IPS-11a (cell line): Measurements from ENCODE around the gene MIB1.

Experiments
- H3K4me3 ChIP-seq: one replicate; pipeline ENCODE4 v1.5.1; 2013; ENCODE audit warnings: low read depth, low read length, control low read depth

MIB1 gene

GRCh38 chr18:21868770-21869169, 128.2 kb downstream of the MIB1 start:
- no peak overlapping the region for H3K4me3 ChIP-seq

- no peak overlapping the region for H3K4me3 ChIP-seq
These were observed 149.0 kb downstream of the MIB1 start for GRCh38 chr18:21889570-21889969.

- H3K4me3 ChIP-seq, result no peak overlapping the region
These were observed 154.2 kb downstream of the MIB1 start for GRCh38 chr18:21894619-21895367.

GRCh38 chr18:21896732-21897336, 156.2 kb downstream of the MIB1 start:
- no peak overlapping the region for H3K4me3 ChIP-seq

GRCh38 chr18:21897811-21898210, 157.2 kb downstream of the MIB1 start:
- no peak overlapping the region for H3K4me3 ChIP-seq

- H3K4me3 ChIP-seq, result no peak overlapping the region
These were observed 160.2 kb downstream of the MIB1 start for GRCh38 chr18:21900605-21901352.

GRCh38 chr18:21901423-21901945, 160.9 kb downstream of the MIB1 start:
- no peak overlapping the region for H3K4me3 ChIP-seq

GRCh38 chr18:21903709-21904108, 163.1 kb downstream of the MIB1 start:
- H3K4me3 ChIP-seq, result no peak overlapping the region

- H3K4me3 ChIP-seq, result no peak overlapping the region
These were observed 164.3 kb downstream of the MIB1 start for GRCh38 chr18:21904856-21905255.

GRCh38 chr18:21907451-21907850, 166.9 kb downstream of the MIB1 start:
- H3K4me3 ChIP-seq, result no peak overlapping the region

- H3K4me3 ChIP-seq, result no peak overlapping the region
These were observed 168.1 kb downstream of the MIB1 start for GRCh38 chr18:21908711-21909110.

GRCh38 chr18:21910906-21911305, 170.3 kb downstream of the MIB1 start:
- no peak overlapping the region for H3K4me3 ChIP-seq

GRCh38 chr18:21911551-21911950, 171.0 kb downstream of the MIB1 start:
- no peak overlapping the region for H3K4me3 ChIP-seq

GRCh38 chr18:21912339-21913239, 172.0 kb downstream of the MIB1 start:
- no peak overlapping the region for H3K4me3 ChIP-seq

- H3K4me3 ChIP-seq, result no peak overlapping the region
These were observed 174.2 kb downstream of the MIB1 start for GRCh38 chr18:21914739-21915319.

- H3K4me3 ChIP-seq, result no peak overlapping the region
These were observed 175.0 kb downstream of the MIB1 start for GRCh38 chr18:21915546-21915945.

GRCh38 chr18:21916594-21916993, 176.0 kb downstream of the MIB1 start:
- no peak overlapping the region for H3K4me3 ChIP-seq

- H3K4me3 ChIP-seq, result no peak overlapping the region
These were observed 178.1 kb downstream of the MIB1 start for GRCh38 chr18:21918693-21919092.
